GM10248 (cell line): ENCODE measurements around the gene B3GLCT.

Experiments used
- CTCF ChIA-PET: fragments of 300-600 bp; sonication (Branson Sonifier 250); formaldehyde crosslinking; extraction: SDS; loops from one replicate; lab custom pipeline; 2021; ENCODE audit warnings: antibody characterized with exemption; lab: Yijun Ruan, JAX
- POLR2A ChIA-PET: fragments of 350-650 bp; sonication (Branson Sonifier 250); formaldehyde crosslinking; extraction: SDS; loops from one replicate; lab custom pipeline; 2020; ENCODE audit warnings: antibody characterized with exemption; lab: Yijun Ruan, JAX
- DNase-seq: peaks from one replicate; pipeline ENCODE4 v3.0.0; 2012; ENCODE audit errors: extremely low spot score
- TF ChIP-seq, protein P1 (sequence below): IDR thresholded peaks from 2 replicates; pipeline ENCODE4 v1.5.1; 2012; ENCODE audit warnings: mild to moderate bottlenecking, low read depth; ENCODE audit errors: extremely low read depth, missing control alignments, control extremely low read depth

Gene B3GLCT

DNA sequence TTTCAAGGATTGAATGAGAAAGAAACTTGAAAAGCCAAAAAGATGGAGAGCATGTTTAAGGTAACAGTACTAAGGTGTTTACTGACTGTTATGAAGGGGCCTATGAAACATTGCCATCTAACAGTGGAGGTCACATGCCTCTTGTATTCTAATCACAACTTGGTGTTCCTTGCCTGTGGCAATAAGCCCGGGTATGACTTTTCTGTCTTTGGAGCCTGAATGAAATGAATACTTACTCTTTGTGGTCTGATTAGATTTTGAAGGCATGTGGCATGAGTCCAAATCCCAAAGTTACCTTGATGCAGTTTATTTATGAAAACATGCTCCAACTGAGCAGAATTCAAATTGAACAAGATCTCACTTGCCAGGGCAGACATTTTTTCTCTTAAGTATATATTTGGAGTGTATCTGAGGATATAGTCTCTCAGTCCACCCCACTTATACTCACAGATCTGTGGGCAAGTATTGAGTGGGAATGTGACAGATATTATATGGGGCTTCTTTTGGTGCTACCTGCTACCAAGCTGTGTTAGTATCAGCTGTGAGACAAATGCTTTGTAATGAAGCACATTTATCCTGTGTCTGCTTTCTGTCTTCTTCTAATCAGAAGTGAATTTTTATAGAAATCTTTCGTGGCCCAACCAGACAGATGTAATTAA is 67.5 kb downstream of the B3GLCT start:
- TF ChIP-seq, protein P1, sequence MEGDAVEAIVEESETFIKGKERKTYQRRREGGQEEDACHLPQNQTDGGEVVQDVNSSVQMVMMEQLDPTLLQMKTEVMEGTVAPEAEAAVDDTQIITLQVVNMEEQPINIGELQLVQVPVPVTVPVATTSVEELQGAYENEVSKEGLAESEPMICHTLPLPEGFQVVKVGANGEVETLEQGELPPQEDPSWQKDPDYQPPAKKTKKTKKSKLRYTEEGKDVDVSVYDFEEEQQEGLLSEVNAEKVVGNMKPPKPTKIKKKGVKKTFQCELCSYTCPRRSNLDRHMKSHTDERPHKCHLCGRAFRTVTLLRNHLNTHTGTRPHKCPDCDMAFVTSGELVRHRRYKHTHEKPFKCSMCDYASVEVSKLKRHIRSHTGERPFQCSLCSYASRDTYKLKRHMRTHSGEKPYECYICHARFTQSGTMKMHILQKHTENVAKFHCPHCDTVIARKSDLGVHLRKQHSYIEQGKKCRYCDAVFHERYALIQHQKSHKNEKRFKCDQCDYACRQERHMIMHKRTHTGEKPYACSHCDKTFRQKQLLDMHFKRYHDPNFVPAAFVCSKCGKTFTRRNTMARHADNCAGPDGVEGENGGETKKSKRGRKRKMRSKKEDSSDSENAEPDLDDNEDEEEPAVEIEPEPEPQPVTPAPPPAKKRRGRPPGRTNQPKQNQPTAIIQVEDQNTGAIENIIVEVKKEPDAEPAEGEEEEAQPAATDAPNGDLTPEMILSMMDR = no peak
- CTCF ChIA-PET = no interaction called here
- DNase-seq = no peak
- POLR2A ChIA-PET = no interaction called here

DNA sequence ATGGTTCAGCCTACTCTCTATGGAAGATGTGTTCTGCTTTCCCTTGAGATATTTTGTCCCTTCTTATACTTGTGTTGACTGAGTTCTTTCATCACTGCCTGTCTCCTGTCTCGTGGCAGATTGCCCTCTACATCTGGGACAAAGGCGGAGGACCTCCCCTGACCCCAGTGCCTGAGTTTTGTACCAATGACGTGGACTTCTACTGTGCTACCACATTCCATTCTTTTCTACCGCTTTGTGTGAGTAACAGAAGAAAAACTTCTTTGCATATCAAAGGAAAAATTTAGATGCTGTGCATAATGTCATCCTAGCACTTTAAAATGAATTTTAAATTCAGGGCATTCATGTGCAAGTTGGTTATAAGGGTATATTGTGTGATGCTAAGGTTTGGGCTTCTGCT is 74.6 kb downstream of the B3GLCT start:
- no peak for DNase-seq
- POLR2A ChIA-PET = no interaction called here
- TF ChIP-seq, protein P1 = no peak
- CTCF ChIA-PET = no interaction called here

DNA sequence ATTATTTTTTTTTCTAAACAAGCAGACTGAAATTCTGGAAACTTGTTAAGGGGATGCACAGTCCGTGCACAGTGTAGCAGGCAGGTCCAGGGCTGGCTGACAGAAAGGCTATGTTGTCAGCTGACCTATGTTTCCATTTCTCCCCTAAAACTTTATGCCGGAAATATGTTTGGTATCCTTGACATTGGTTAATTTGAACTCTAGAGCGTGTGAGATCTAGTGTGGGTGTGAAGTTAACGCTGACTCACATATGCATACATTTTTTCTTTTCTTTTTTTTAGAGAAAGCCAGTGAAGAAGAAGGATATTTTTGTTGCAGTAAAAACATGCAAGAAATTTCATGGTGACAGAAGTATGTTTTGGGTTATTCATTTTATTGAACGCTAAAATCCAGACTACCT is 76.6 kb downstream of the B3GLCT start:
- POLR2A ChIA-PET = no interaction called here
- DNase-seq = no peak
- CTCF ChIA-PET = no interaction called here
- TF ChIP-seq, protein P1 = no peak

DNA sequence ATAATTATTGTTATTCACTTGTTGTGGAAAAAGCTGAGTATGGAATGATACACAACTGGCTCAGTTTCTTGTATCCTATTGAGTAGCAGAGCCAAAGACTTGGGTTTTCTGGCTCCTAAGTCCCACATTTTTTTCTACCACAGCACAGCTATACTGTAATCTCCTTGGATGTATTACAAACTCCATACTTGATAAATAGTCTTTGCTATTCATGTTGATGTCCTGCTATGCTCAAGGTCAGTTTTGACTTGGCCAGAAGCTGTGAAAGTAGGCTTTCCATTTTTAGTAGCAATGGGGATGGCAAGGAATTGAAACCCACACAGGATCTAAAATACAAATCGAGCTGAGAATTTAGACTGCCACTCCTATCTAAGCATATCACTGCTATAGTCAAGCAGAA is 79.1 kb downstream of the B3GLCT start:
- ChIA-PET CTCF (no interaction called here), POLR2A (no interaction called here)
- TF ChIP-seq, protein P1 = no peak
- no peak for DNase-seq

DNA sequence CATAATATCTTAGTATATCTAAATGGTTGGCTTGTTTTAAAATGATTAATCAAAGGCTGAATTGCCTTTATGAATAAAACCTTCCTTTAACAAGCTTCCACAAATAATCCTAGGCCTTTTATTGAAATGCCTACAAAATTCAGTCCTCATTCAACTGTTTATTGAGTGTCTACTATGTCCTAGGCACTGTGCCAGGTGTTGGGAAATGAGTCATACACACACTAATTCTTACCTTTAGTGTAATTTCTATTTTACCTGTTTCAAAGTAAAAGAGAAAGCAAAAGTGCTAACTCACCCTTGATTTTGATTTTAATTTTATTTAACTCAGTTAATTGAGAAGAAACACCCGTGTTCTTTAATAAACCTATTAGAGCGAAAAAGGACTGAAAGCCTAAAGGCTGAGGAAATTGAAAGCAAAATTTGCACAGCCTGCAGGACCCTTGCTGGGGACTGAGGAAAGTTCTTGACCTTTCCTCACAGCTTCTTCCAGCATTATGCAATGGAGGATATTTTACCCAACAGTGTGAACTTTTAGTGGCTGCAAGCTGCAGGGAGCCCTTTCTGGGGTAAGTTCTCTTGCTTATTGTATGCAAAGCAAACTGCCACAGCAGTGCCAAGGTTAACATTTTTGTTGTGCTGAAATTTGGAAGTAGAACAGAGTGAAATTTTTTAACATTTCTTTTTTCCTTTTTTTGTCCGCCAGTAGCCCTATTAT is 83.1 kb downstream of the B3GLCT start:
- no peak for DNase-seq
- CTCF ChIA-PET = no interaction called here

DNA sequence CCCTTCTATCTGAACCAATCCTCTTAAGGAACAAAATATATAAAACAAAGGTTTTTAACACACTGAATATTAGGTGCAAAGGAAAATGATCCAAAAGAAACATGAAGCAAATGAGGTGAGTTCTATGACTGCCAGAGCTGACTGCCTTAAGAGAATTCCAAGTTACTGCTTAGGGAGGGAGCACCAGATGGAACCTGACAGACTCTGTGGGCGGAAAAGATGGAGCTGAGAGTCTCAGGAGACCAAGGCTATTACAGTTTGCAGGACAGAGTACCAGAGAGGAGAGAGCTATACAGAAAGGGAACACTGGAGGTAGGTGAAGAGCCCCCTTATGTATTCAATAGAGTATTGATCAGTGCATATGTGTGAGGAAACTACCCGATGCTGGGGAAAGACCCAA is 87.2 kb downstream of the B3GLCT start:
- DNase-seq = no peak
- TF ChIP-seq, protein P1 = no peak
- CTCF ChIA-PET = interaction anchor here (1.3 kb wide), 1 partner anchor 10 kb away, joined by 3 read pairs; no protein-coding TSS in a partner anchor
- POLR2A ChIA-PET = no interaction called here

More for the DNA sequence above, 83.1 kb downstream of the B3GLCT start:
- TF ChIP-seq, protein P1 = no peak
- POLR2A ChIA-PET = no interaction called here
